ENCODE results near the gene RAMP3. TPM values are rescaled to one million over a fixed set of nuclear protein-coding genes. Genes with fewer than 3 reads are reported as not detected.

The RAMP3 gene
- polyA plus RNA-seq, 1 donor (not counting 4 experiments of a cell fraction or from before 2014, with no cell fraction given), result not detected

DNA sequence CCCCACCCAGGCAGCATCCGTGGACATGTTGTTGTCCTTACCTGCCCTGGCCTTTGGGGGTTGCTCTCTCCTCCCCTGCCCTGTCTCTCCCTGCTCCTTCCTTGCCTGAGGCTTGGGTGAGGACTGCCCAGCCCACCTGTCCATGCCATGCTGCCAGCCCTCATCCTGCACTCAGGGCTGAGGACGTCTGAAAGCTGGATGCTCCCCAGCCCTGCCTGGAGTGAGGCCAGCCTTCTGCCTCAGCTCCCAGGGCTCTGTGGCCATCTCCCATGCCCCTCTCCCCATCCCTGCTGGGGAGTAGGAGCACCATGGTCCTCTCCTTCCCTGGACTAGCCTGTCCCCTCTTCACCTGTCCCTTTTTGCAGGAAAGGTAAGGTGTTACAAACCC lies 68.4 kb downstream of the RAMP3 start:
- Histone ChIP-seq H3K9ac (ENCODE audit: control insufficient read depth, extremely low read depth, insufficient read depth, low read length) (no peak overlapping the region), H2AFZ (ENCODE audit: control insufficient read depth, low read length) (no peak overlapping the region), H3K4me3 (ENCODE audit: control insufficient read depth in 2 of 3, extremely low read depth in 1 of 3, insufficient read depth in 2 of 3, low read depth in 1 of 3, low read length in 3 of 3) (no peak overlapping the region), H3K4me1 (ENCODE audit: control insufficient read depth, extremely low read depth, insufficient read depth, low read length) (no peaks in the 10 kb centered on the region), H3K27me3 (ENCODE audit: control insufficient read depth, extremely low read depth, insufficient read depth, low read length) (peaks cover 16% of the 10 kb centered on the region), H3K79me2 (ENCODE audit: control insufficient read depth, insufficient read depth, low read length) (no peaks in the 10 kb centered on the region), H3K9me1 (ENCODE audit: control insufficient read depth, extremely low read depth, insufficient read depth, low read length) (no peaks in the 10 kb centered on the region), H3K4me2 (ENCODE audit: control insufficient read depth, extremely low read depth, insufficient read depth, low read depth, low read length) (no peak overlapping the region), H3K9me3 (ENCODE audit: control insufficient read depth, low read depth, low read length) (no peaks in the 10 kb centered on the region), H3K27ac (ENCODE audit: control insufficient read depth, insufficient read depth, low read length) (no peak overlapping the region), H3K36me3 (ENCODE audit: control insufficient read depth in 2 of 2, extremely low read depth in 1 of 2, insufficient read depth in 2 of 2, low read length in 2 of 2) (no peaks in the 10 kb centered on the region), H4K20me1 (ENCODE audit: control insufficient read depth, extremely low read depth, insufficient read depth, low read length) (no peaks in the 10 kb centered on the region)
- TF ChIP-seq, protein P1, sequence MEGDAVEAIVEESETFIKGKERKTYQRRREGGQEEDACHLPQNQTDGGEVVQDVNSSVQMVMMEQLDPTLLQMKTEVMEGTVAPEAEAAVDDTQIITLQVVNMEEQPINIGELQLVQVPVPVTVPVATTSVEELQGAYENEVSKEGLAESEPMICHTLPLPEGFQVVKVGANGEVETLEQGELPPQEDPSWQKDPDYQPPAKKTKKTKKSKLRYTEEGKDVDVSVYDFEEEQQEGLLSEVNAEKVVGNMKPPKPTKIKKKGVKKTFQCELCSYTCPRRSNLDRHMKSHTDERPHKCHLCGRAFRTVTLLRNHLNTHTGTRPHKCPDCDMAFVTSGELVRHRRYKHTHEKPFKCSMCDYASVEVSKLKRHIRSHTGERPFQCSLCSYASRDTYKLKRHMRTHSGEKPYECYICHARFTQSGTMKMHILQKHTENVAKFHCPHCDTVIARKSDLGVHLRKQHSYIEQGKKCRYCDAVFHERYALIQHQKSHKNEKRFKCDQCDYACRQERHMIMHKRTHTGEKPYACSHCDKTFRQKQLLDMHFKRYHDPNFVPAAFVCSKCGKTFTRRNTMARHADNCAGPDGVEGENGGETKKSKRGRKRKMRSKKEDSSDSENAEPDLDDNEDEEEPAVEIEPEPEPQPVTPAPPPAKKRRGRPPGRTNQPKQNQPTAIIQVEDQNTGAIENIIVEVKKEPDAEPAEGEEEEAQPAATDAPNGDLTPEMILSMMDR (optimal IDR thresholded peaks at IDR 0.05 in 1 of 3, IDR thresholded peaks at IDR 0.05 in 1 of 3, conservative IDR thresholded peaks at IDR 0.05 in 1 of 3; ENCODE audit: extremely low read depth in 1 of 3, insufficient read depth in 2 of 3, low read length in 3 of 3), result no peak
- TF ChIP-seq EZH2 (IDR thresholded peaks at IDR 0.05; ENCODE audit: low read length), result no peak
- dilution Hi-C loops (cut with MboI; ENCODE audit: extremely low pct_ligation_motif_present, low sequenced_read_pairs), result no loop called here
- FAIRE-seq, result no peak
- no peak for DNase-seq (ENCODE audit: low read depth, low spot score)

DNA sequence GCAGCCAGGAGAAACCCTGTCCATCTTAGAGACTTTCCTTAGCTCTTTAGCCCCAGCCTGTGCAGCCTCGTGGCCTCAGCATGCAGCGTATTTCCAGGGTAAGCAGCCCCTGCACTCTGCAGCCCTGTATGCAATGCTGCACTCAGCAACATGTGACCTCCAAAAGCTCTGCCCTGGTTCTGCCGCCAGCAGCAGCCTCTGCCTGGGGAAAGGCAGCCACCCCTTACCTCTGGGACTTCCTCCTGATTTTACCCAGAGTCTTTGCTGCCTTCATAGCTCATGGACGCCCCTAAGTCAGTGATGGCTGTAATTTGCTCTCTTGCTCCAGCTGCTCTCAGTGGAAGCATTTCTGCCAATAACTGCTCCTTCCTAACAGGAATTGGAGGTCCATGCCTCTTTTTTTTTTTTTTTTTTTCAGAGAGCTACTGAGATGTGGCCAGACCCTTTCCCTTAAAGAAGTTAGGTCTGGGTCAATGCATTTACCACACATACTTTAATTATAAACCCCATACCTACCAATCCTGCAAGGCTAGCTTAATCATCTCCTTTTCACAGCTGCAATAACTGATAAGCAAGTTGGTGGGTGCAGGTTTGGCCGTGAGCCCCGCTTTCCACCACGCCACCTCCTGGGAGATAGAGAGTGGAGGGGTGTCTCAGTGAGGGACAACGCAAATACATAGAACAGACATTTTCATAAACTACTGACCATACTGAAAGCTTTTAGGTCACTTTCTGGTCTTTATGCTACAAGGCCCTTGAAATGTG lies 71.7 kb downstream of the RAMP3 start:
- Histone ChIP-seq H3K27me3 (ENCODE audit: control insufficient read depth, extremely low read depth, insufficient read depth, low read length) (peaks cover 21% of the 10 kb centered on the region), H2AFZ (ENCODE audit: control insufficient read depth, low read length) (no peak overlapping the region), H3K27ac (ENCODE audit: control insufficient read depth, insufficient read depth, low read length) (no peak overlapping the region), H3K36me3 (ENCODE audit: control insufficient read depth in 2 of 2, extremely low read depth in 1 of 2, insufficient read depth in 2 of 2, low read length in 2 of 2) (no peaks in the 10 kb centered on the region), H4K20me1 (ENCODE audit: control insufficient read depth, extremely low read depth, insufficient read depth, low read length) (no peaks in the 10 kb centered on the region), H3K4me1 (ENCODE audit: control insufficient read depth, extremely low read depth, insufficient read depth, low read length) (no peaks in the 10 kb centered on the region), H3K9me3 (ENCODE audit: control insufficient read depth, low read depth, low read length) (no peaks in the 10 kb centered on the region), H3K79me2 (ENCODE audit: control insufficient read depth, insufficient read depth, low read length) (no peaks in the 10 kb centered on the region), H3K4me2 (ENCODE audit: control insufficient read depth, extremely low read depth, insufficient read depth, low read depth, low read length) (no peak overlapping the region), H3K4me3 (ENCODE audit: control insufficient read depth in 2 of 3, extremely low read depth in 1 of 3, insufficient read depth in 2 of 3, low read depth in 1 of 3, low read length in 3 of 3) (no peak overlapping the region), H3K9me1 (ENCODE audit: control insufficient read depth, extremely low read depth, insufficient read depth, low read length) (no peaks in the 10 kb centered on the region), H3K9ac (ENCODE audit: control insufficient read depth, extremely low read depth, insufficient read depth, low read length) (no peak overlapping the region)
- TF ChIP-seq EZH2 (IDR thresholded peaks at IDR 0.05; ENCODE audit: low read length), result no peak
- TF ChIP-seq, protein P1 (optimal IDR thresholded peaks at IDR 0.05 in 1 of 3, IDR thresholded peaks at IDR 0.05 in 1 of 3, conservative IDR thresholded peaks at IDR 0.05 in 1 of 3; ENCODE audit: extremely low read depth in 1 of 3, insufficient read depth in 2 of 3, low read length in 3 of 3), result no peak
- dilution Hi-C loops (cut with MboI; ENCODE audit: extremely low pct_ligation_motif_present, low sequenced_read_pairs), result no loop called here
- DNase-seq (ENCODE audit: low read depth, low spot score) (no peak), FAIRE-seq (no peak)

Data from keratinocyte (primary cell).